Neural cell (in vitro differentiated cells): ENCODE results near the gene IL17RC.

Experiments used
- CTCF ChIP-seq: fragments of 450-650 bp; IDR thresholded peaks from 2 replicates; pipeline ENCODE4 v1.5.1; 2014; ENCODE audit warnings: antibody characterized with exemption, mild to moderate bottlenecking, moderate library complexity; ENCODE audit not compliant: poor library complexity, severe bottlenecking
- RAD21 ChIP-seq: fragments of 450-650 bp; conservative IDR thresholded peaks from 2 replicates; pipeline ENCODE4 v1.6.1; 2014; ENCODE audit warnings: antibody characterized with exemption, mild to moderate bottlenecking, moderate library complexity
- TAF1 ChIP-seq: IDR thresholded peaks from 2 replicates; pipeline ENCODE4 v1.6.1; 2012; ENCODE audit warnings: low read depth

GRCh38 chr3:9869955-9870354 is 46.9 kb upstream of the IL17RC start:
- TF ChIP-seq RAD21 (no peak), TAF1 (no peak), CTCF (no peak)
